IPS DF 6.9 (cell line): ENCODE data around the gene COMMD6.

Experiments used
- DNase-seq: peaks from one replicate; pipeline ENCODE4 v3.0.0-alpha.2; 2013; ENCODE audit warnings: low read depth, low spot score
- H3K27ac ChIP-seq: one replicate; pipeline ENCODE4 v1.5.1; 2013; ENCODE audit warnings: low read length, control low read depth
- H3K27me3 ChIP-seq: 2 replicates; pipeline ENCODE4 v1.6.1; 2013; ENCODE audit warnings: mild to moderate bottlenecking, low read length; ENCODE audit not compliant: control insufficient read depth, insufficient read depth
- H3K36me3 ChIP-seq: 2 replicates; pipeline ENCODE4 v1.6.1; 2013; ENCODE audit warnings: low read length; ENCODE audit not compliant: control insufficient read depth, insufficient read depth
- H3K4me1 ChIP-seq: 2 replicates; pipeline ENCODE4 v1.6.1; 2013; ENCODE audit warnings: low read length; ENCODE audit not compliant: control insufficient read depth, insufficient read depth
- H3K4me3 ChIP-seq: 2 replicates; pipeline ENCODE4 v1.5.1; 2013; ENCODE audit warnings: mild to moderate bottlenecking, low read length
- H3K9me3 ChIP-seq: 2 replicates; pipeline ENCODE4 v1.6.1; 2013; ENCODE audit warnings: low read length, inconsistent platforms; ENCODE audit not compliant: control insufficient read depth, insufficient read depth
- WGBS: extraction: QIAGEN DNeasy Blood & Tissue Kit; methylation state at CpG from one replicate; pipeline ENCODE4 v1.1.7; 2013; ENCODE audit warnings: mixed read lengths, missing lambda C conversion rate; ENCODE audit not compliant: insufficient read length, insufficient coverage; 5-methylcytosine and 5-hydroxymethylcytosine counted together

COMMD6 gene

DNA sequence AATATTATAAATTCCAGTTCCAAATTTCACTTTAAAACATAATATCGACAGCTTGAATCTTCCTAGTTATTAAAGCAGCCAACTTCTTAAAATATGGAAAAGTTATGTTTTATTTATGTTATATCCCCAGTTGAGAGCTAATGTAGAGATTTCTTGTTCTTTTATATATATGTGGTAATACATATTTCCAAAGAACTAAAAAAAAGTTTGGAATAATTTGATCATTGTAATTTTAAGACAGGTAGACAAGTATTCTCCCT is 54.9 kb downstream of the COMMD6 start:
- H3K4me1 ChIP-seq: peaks cover 7% of the 10 kb centered on the region
- DNase-seq: no peak
- WGBS: 100% methylated on average over 1 of the region's 1 CpG
- no peak overlapping the region for H3K27ac ChIP-seq
- H3K9me3 ChIP-seq: no peaks in the 10 kb centered on the region
- H3K4me3 ChIP-seq: no peak overlapping the region; the same call in 1 of the 2 replicates
- H3K36me3 ChIP-seq: no peaks in the 10 kb centered on the region
- H3K27me3 ChIP-seq: peaks cover 2% of the 10 kb centered on the region; the same call in 1 of the 2 replicates

DNA sequence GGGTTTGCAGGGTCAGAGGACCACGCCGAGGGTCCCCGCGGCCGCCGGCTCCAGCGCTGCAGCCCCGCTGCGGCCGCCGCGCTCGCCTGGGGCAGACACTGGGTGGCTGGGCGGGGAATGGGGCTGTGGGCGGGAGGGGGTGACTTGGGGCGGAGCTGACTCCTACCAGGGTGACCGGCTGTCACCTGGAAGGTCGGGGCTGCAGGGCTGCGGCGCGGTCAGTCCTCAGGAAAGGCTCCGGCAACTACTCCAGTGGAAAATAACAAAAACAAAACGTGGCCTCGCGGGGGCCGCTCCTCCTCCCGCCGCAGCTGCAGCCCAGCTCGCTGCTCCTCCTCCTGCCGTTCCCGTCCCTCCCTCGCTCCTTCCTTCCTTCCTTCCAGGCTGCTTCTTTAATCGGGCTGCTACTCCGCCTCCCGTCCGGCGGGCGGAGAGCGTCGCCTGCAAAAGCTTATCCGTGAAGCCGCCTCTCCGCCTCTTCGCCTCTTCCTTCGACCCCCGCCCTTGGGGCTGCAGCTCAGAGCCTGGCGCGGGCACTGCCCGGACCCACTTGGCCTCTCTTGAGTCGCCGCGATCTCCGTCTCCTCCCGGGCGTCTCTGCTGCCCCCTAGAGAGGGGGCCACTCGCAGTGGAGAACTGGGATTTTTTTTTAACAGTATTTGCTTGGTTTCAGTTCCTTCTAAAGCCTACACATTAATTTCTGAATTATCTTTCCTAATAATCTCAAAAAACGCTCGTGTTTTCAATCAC is 55.4 kb downstream of the COMMD6 start, which contains the start of gene TBC1D4:
TSS of gene TBC1D4 (minus strand) at position 100 of the 750 bp plus-strand sequence. CDS start 402 bp downstream, outside the sequence.
- Histone ChIP-seq H3K4me3 (peak within 1 kb of the TSS; percentile 83), H3K9me3 (no peaks in the 10 kb centered on the region), H3K27me3 (peaks cover 2% of the 10 kb centered on the region; the same call in 1 of the 2 replicates), H3K36me3 (no peaks in the 10 kb centered on the region), H3K27ac (no peak within 1 kb of the TSS), H3K4me1 (peaks cover 8% of the 10 kb centered on the region)
- 100% methylated on average over 2 of the region's 58 CpGs for WGBS
- peak; percentile 75 for DNase-seq

DNA sequence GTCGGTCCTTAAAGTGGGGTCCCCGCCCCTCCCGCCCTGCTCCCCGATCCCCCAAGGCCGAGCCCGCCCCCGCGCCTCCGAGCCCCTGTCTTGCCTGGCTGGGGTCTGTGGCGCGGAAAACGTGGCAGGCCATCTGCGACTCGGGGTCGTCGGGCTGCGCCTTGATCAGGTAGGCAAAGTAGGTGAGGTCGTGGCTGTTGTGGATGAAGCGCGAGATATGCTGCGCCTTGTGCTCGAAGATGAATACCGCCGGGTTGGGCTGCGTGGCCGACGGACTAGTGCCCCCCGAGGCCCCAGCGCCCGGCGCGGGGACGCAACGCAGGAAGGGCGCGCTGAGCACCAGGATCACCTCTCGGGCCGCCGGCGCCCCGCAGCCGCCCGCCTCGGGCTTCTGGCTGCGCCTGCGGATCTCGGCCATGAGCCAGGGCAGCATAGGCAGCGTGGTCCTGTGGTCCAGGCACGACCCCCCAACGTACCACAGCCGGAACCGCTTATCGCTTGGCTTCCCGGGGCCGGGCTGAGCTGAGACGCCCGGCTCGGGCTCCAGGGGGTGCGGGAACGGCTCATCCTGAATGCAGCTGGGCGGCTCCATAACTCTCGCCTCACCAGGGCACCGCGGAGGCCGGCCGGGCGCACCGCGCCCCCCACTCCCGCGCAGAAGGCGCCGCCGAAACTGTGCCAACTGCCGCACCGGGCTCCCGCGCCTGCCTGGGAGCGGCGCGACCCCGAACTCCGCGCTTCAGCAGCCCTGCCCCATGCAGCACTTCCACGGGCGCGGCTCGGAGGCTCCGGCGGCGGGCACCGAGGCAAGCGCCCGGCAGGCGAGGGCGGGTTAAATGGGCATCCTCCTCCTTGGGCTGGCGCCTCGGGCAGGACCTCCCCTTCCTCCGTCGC is 56.2 kb downstream of the COMMD6 start:
- WGBS: no CpG with 5 or more reads among the region's 100 CpGs
- no peak for DNase-seq
- Histone ChIP-seq H3K27ac (no peak overlapping the region), H3K27me3 (peaks cover 2% of the 10 kb centered on the region; the same call in 1 of the 2 replicates), H3K4me3 (peak overlapping the region; percentile 83), H3K4me1 (peaks cover 8% of the 10 kb centered on the region), H3K36me3 (no peaks in the 10 kb centered on the region), H3K9me3 (no peaks in the 10 kb centered on the region)

DNA sequence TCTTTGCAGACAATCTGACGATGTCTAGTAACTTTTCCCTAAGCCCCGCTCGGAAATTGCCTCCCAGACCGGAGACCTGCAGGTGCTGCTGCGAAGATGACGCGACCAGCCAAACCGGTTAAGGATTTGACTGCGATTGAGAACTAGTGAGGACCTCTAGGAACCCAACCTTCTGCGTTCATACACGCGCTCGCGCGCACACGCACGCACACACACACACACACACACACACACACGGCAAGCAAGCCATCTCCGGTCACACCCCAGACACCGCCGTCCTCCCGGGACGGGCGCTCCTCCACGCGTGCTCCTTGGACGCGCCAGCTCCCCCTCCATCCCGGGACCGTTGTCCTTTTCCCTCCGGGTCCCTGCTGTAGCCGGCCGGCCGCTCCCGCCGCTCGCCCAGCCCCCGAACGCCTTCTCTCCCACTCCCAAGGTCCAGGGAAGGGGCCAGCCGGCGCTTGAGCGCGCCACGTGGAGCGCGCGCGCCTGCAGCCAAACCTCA is 56.9 kb downstream of the COMMD6 start:
- H3K4me1 ChIP-seq: peaks cover 5% of the 10 kb centered on the region
- H3K36me3 ChIP-seq: no peaks in the 10 kb centered on the region
- H3K27me3 ChIP-seq: peaks cover 2% of the 10 kb centered on the region; the same call in 1 of the 2 replicates
- DNase-seq: peak; percentile 52
- WGBS: no CpG with 5 or more reads among the region's 48 CpGs
- H3K9me3 ChIP-seq: no peaks in the 10 kb centered on the region
- H3K27ac ChIP-seq: no peak overlapping the region
- H3K4me3 ChIP-seq: peak overlapping the region; percentile 83

DNA sequence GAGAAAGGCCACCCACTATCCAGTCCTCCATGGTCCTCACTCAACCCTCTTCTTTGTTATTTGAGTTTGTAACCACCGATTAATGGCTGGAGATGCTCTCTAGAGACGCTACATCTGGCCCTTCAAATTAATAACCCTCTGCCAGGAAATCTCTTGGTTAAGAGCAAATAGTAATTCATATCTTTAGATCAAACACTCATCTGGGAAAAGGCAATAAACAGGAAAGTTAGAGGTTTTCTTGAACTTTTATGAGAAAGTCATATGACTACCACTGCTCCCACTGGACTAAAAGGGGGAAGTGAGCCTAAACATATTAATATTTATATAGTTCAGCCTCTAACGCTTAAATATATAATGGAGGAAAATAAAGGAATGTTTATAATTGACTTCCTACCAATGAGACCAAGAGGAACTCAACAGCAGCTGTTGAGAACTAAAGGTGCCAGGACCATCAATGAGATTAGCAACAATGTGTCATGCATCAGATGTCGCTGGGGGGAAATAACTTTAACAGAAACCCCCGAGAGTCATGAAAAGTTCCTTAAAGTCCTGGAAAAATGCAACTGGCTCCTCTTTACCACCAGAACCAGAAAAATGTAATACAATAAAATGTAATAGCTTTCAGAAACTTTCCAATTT is 58.4 kb downstream of the COMMD6 start:
- no peak for DNase-seq
- Histone ChIP-seq H3K36me3 (no peaks in the 10 kb centered on the region), H3K27me3 (peaks cover 2% of the 10 kb centered on the region; the same call in 1 of the 2 replicates), H3K27ac (no peak overlapping the region), H3K4me1 (peaks cover 5% of the 10 kb centered on the region), H3K9me3 (no peaks in the 10 kb centered on the region), H3K4me3 (no peak overlapping the region)
- WGBS: no CpG with 5 or more reads among the region's 5 CpGs

DNA sequence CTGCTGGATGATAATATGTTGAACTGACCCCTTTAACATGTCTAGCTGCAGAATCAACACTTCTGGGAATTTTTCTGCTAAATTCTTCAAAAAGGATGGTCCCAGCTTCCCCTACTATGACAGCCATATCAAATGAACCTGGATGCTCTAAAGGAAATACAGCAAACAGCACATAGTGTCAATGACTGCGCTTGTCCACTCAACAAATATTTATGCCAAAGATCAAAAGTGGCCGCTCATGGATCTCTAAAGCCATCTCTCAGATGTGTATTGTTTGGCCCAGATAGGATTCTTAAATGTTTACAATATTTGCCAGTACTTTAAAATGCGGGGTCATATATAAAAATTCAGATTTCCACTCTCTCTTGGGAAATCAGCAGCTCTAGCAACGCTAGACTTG is 59.0 kb downstream of the COMMD6 start:
- WGBS: no CpG with 5 or more reads among the region's 4 CpGs
- Histone ChIP-seq H3K9me3 (no peaks in the 10 kb centered on the region), H3K4me3 (no peak overlapping the region), H3K36me3 (no peaks in the 10 kb centered on the region), H3K27me3 (peaks cover 2% of the 10 kb centered on the region; the same call in 1 of the 2 replicates), H3K27ac (no peak overlapping the region), H3K4me1 (peaks cover 5% of the 10 kb centered on the region)
- no peak for DNase-seq
